Thymus (tissue), 11 donors: ENCODE results near the gene CYTIP. TPM values are rescaled to one million over a fixed set of nuclear protein-coding genes. Genes with fewer than 3 reads are reported as not detected.

Source experiments
- DNase-seq, 9 donors: peaks; one replicate each; pipeline ENCODE4 v3.0.0-alpha.2; 2013; ENCODE audit warnings: low spot score in 9 of 9, low read depth in 6 of 9, missing footprints in 1 of 9
- H3K27ac ChIP-seq, 2 donors: one replicate each; pipeline ENCODE4 v1.5.1; 2013; ENCODE audit warnings: control low read depth in 1 of 2, low read depth in 1 of 2, low read length in 1 of 2, mild to moderate bottlenecking in 1 of 2, moderate library complexity in 1 of 2
- H3K27me3 ChIP-seq, 2 donors: one replicate each; pipeline ENCODE4 v1.5.1; 2013; ENCODE audit warnings: low read length in 1 of 2; ENCODE audit not compliant: control insufficient read depth in 2 of 2, insufficient read depth in 1 of 2
- H3K36me3 ChIP-seq, 2 donors: one replicate each; pipeline ENCODE4 v1.5.1; 2013; ENCODE audit warnings: low read length in 1 of 2, mild to moderate bottlenecking in 1 of 2, moderate library complexity in 1 of 2; ENCODE audit not compliant: control insufficient read depth in 2 of 2, insufficient read depth in 2 of 2
- H3K4me1 ChIP-seq, 2 donors: one replicate each; pipeline ENCODE4 v1.5.1; 2013; ENCODE audit warnings: low read length in 2 of 2; ENCODE audit not compliant: control insufficient read depth in 2 of 2, insufficient read depth in 2 of 2
- H3K4me3 ChIP-seq, 2 donors: one replicate each; pipeline ENCODE4 v1.5.1; 2013; ENCODE audit warnings: low read length in 2 of 2, control low read depth in 1 of 2, mild to moderate bottlenecking in 1 of 2
- H3K9me3 ChIP-seq, 2 donors: one replicate each; pipeline ENCODE4 v1.5.1; 2013; ENCODE audit warnings: low read length in 1 of 2, mild to moderate bottlenecking in 1 of 2; ENCODE audit not compliant: control insufficient read depth in 2 of 2, insufficient read depth in 1 of 2
- WGBS: extraction: QIAGEN DNeasy Blood & Tissue Kit; methylation state at CpG from one replicate; pipeline ENCODE4 v1.1.7; 2013; 5-methylcytosine and 5-hydroxymethylcytosine counted together
- polyA plus RNA-seq: library from polyadenylated mRNA; stranded (reverse); fragments of 200-250 nt; gene quantifications from one replicate; pipeline ENCODE4 v1.2.3, GENCODE V29; 2013
- total RNA-seq: library from RNA; stranded (reverse); fragments of 120-200 nt; gene quantifications from one replicate; pipeline ENCODE4 v1.2.4, GENCODE V29; 2013
- donor health status: healthy.

The CYTIP gene
- total and polyA plus RNA-seq, 2 donors, result 71.6 to 86.5 TPM

DNA sequence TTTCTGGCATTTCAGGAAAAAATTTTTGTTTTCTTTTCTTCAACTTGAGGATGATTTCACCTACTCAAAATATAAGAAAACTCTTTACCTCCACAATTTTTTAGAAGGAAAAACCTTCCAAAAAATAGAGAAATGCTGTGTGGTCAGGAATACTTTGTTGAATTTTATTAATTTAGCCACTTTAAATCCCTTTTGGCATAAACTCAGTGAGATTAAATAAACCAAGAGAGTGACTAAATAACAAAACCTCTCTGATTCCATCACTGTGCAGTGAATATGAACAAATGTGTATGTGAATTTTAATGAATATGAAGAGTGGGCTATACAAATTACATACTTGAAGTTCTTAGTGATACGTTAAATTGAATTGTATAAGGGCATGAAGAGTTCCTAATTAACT, 25.8 kb upstream of the CYTIP start:
- Histone ChIP-seq H3K9me3 (no peaks in the 10 kb centered on the region), H3K36me3 (no peaks in the 10 kb centered on the region), H3K4me3 (no peak overlapping the region), H3K27ac (peak overlapping the region in 1 of 2 donors; percentile 85), H3K4me1 (peaks cover 12 to 14% of the 10 kb centered on the region in 2 donors), H3K27me3 (no peaks in the 10 kb centered on the region)
- WGBS, result 91% methylated on average over 1 of the region's 1 CpG
- DNase-seq, result no peak

DNA sequence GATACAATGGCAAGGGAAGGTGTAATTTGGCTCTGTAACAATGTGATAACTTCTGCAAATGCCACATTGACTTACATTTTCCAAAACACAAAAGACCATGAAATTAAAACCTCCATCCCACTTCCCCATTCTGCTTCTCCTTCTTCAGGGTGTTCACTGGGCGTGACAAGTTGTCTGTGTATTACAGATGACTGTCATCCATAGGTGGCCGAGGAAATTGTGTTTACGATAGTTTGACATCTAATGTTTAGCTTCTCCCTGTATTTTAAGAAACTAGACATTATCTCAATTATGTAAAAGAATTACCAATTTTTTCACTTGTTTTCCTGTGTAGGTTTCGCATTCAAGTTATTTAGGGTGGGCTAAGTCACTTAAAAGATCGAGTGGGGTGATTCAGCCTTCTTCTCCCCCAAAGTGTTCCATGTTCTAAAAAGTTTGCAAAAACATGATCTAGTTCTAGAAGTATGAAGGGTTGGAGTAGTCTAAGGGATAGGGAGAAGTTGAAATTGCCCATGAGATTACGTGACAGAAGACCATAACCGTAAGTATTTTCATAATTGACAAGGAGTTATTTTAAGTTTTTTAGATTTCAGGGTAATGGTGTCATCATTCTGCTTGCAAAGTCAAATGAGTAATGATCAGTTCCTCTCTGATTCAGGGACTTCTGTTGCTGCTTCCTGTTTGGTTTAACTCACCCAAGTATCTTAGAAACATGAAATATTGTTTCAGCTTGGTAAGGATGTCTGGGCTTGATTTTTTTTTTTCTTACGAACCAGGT, 25.2 kb upstream of the CYTIP start:
- Histone ChIP-seq H3K36me3 (no peaks in the 10 kb centered on the region), H3K27me3 (no peaks in the 10 kb centered on the region), H3K4me3 (no peak overlapping the region), H3K27ac (peak overlapping the region; percentile 57 to 85), H3K9me3 (no peaks in the 10 kb centered on the region), H3K4me1 (peaks cover 15 to 18% of the 10 kb centered on the region in 2 donors)
- peak in 3 of 9 donors; percentile 40 to 75 (median 48) for DNase-seq
- 28% methylated on average over 8 of the region's 8 CpGs for WGBS

DNA sequence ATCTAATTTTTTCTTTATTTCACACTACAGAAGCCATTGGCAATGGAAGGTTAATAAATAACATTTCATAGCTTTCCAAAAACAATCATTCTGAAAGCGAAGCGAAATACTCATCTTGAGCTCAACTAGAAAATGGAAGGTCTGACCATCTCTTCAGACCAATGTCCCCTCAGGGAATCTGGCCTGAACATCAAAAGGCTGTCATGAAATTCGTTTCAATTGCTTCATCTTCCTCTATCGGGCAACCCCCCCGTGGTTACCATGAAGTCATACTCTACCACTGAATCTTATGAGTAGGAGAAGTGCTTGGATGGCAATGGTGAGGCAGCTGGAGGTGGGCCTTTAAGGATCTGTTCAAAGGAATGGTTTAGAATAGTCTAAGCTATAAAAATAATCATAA, 22.9 kb upstream of the CYTIP start:
- peaks cover 22 to 34% of the 10 kb centered on the region in 2 donors for H3K4me1 ChIP-seq
- peaks cover 0 to 5% of the 10 kb centered on the region in 2 donors for H3K9me3 ChIP-seq
- H3K36me3 ChIP-seq, result no peaks in the 10 kb centered on the region
- WGBS, result 95% methylated on average over 5 of the region's 5 CpGs
- H3K27me3 ChIP-seq, result no peaks in the 10 kb centered on the region
- no peak overlapping the region for H3K27ac ChIP-seq
- no peak overlapping the region for H3K4me3 ChIP-seq
- no peak for DNase-seq

DNA sequence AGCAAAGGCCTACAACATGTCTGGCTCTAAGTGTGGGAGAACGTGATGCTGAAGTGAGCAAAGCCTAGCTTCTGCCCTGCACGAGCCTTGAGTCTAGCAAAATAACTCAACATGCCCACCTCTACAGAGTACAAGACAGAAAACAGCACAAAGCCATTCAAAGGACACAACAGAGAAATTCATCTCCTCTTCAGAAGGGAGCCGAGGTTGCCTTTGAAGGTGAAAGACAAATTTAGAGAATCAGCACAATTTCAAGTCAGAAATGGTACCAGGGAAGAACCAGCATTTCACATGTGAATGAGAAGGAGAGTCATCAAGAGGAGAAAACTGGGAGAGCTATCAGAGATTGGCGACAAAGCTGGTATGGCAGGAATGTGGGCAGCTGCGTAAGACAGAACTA, 21.7 kb upstream of the CYTIP start:
- Histone ChIP-seq H3K27ac (peak overlapping the region in 1 of 2 donors; percentile 4), H3K4me3 (no peak overlapping the region), H3K36me3 (no peaks in the 10 kb centered on the region), H3K9me3 (peaks cover 0 to 5% of the 10 kb centered on the region in 2 donors), H3K27me3 (no peaks in the 10 kb centered on the region), H3K4me1 (peaks cover 22 to 31% of the 10 kb centered on the region in 2 donors)
- 90% methylated on average over 5 of the region's 5 CpGs for WGBS
- no peak for DNase-seq

DNA sequence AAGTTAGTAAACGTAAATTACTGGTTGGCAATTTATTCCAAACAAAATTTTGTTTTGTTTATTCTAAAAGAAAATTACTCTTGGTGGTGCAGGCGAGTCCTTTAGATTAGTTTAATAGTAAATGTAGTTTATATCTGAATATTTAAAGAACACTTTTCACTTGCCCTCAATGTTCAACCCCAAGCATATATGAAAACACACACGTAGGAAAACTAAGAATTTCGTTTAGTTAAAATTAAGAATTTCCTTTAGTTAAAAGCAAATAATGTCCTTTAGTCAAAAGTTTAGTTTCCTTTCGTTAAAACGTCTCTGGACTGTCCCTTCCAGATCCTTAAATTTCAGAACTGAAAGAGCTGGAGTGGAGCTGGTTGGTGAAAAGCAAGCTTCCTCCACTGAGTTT, 19.1 kb upstream of the CYTIP start:
- peaks cover 0 to 5% of the 10 kb centered on the region in 2 donors for H3K9me3 ChIP-seq
- no peaks in the 10 kb centered on the region for H3K27me3 ChIP-seq
- no peak overlapping the region for H3K4me3 ChIP-seq
- WGBS, result 97% methylated on average over 6 of the region's 6 CpGs
- H3K27ac ChIP-seq, result no peak overlapping the region
- H3K4me1 ChIP-seq, result peaks cover 13 to 24% of the 10 kb centered on the region in 2 donors
- no peaks in the 10 kb centered on the region for H3K36me3 ChIP-seq
- no peak for DNase-seq

DNA sequence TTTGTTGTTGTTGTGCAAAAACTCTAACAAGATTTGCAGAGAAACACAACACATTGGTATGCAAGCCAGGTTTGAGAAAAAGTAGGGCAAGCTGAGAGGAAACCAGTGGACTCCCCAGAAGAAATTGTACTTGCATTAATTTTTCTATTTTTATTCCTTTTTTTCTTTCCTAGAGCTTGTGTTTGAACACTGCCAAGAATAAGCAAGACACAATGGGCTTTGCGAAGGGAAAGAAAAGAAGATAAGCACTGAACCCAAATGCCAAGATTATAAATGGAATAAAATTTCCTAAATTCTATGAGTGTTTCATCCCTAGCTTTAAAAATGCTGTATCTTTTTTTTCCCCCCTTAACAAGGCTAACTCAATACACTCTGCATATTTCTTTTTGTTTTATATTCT, 17.0 kb upstream of the CYTIP start:
- Histone ChIP-seq H3K4me3 (no peak overlapping the region), H3K27ac (no peak overlapping the region), H3K4me1 (peaks cover 13 to 20% of the 10 kb centered on the region in 2 donors), H3K9me3 (peaks cover 0 to 5% of the 10 kb centered on the region in 2 donors), H3K36me3 (no peaks in the 10 kb centered on the region), H3K27me3 (no peaks in the 10 kb centered on the region)
- WGBS, result 98% methylated on average over 1 of the region's 1 CpG
- no peak for DNase-seq

DNA sequence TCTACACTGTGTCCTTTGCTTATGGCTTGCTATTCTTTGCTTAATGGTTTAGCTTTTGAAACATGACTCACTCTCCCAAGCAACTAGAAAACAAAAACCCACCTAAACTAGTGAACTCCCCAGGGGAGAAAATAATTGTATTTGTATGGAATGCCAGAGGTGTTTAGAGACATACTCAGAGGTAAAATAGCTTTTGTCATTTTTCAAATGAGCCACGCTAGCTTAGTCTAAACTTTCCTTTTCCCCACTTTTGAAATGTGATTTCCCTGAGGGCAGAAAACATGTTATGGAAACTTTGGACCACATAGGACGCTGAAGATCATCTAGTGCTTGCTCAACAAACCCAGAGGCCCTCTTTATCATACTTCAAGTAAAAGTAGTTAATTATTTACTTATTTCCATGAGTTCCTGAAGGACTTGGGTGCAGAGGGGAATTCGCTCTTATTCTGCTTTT, 16.5 kb upstream of the CYTIP start:
- H3K36me3 ChIP-seq, result no peaks in the 10 kb centered on the region
- H3K4me3 ChIP-seq, result no peak overlapping the region
- H3K27ac ChIP-seq, result no peak overlapping the region
- DNase-seq, result no peak
- 93% methylated on average over 3 of the region's 3 CpGs for WGBS
- H3K27me3 ChIP-seq, result no peaks in the 10 kb centered on the region
- H3K4me1 ChIP-seq, result peaks cover 10 to 20% of the 10 kb centered on the region in 2 donors
- H3K9me3 ChIP-seq, result peaks cover 0 to 5% of the 10 kb centered on the region in 2 donors

DNA sequence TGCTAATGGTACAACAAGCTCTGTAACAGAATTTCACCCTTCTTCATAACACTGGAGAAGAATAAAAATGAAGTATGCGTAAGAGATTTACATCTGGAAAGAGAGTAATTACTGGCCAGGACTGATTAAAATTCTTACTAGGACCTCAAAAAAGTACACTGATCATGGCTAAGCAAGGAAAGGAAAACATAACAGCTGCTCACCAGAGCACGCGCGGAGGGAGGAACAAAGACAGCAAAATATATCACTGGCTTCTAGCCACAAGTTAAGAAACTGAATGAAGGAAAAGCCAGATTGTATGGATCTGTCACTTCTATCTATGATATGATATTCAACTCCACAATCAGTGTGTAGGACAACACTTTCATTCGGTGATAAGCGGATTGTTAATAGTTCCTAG, 15.6 kb upstream of the CYTIP start:
- 92% methylated on average over 6 of the region's 6 CpGs for WGBS

DNA sequence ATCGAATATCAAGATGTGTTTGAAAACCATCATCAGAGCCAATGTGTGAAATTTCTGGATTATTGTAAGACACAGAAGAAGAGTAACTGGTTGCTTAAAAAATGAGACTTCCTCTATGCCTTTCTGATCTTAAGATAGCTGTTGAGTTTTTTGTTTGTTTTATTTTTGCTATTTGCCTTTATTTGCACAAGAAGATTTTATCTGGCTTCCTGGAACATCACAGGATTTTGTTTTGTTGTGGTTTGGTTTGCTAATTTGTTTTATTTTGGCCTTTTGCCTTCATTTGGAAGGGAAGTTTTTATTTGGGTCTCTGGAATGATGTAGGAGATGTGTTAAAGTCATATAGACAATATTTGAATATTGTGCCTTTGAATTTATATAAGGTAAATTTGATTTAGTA, 3.9 kb upstream of the CYTIP start:
- H3K27me3 ChIP-seq, result no peaks in the 10 kb centered on the region
- peaks cover 3 to 15% of the 10 kb centered on the region in 2 donors for H3K4me1 ChIP-seq
- no peak overlapping the region for H3K4me3 ChIP-seq
- DNase-seq, result no peak
- 71% methylated on average over 1 of the region's 1 CpG for WGBS
- no peaks in the 10 kb centered on the region for H3K9me3 ChIP-seq
- H3K36me3 ChIP-seq, result no peaks in the 10 kb centered on the region
- H3K27ac ChIP-seq, result no peak overlapping the region

More for the DNA sequence above, 15.6 kb upstream of the CYTIP start:
- Histone ChIP-seq H3K4me1 (peaks cover 9 to 19% of the 10 kb centered on the region in 2 donors), H3K9me3 (peaks cover 0 to 5% of the 10 kb centered on the region in 2 donors), H3K27me3 (no peaks in the 10 kb centered on the region), H3K4me3 (no peak overlapping the region), H3K36me3 (no peaks in the 10 kb centered on the region), H3K27ac (no peak overlapping the region)
- DNase-seq, result no peak
